IPS-18c (cell line): ENCODE results near the gene MGA.

Experiments
- H3K4me3 ChIP-seq: 2 replicates; pipeline ENCODE4 v1.7.0; 2013; ENCODE audit warnings: low read depth, mild to moderate bottlenecking, low read length, moderate library complexity; ENCODE audit not compliant: insufficient read depth
- H3K9me3 ChIP-seq: one replicate; pipeline ENCODE4 v1.6.1; 2013; ENCODE audit warnings: mild to moderate bottlenecking, low read length, moderate library complexity; ENCODE audit not compliant: control insufficient read depth, insufficient read depth

The MGA gene

GRCh38 chr15:41650806-41651205 lies 9.4 kb upstream of the MGA start:
- H3K4me3 ChIP-seq: no peak overlapping the region
- H3K9me3 ChIP-seq: no peaks in the 10 kb centered on the region

DNA sequence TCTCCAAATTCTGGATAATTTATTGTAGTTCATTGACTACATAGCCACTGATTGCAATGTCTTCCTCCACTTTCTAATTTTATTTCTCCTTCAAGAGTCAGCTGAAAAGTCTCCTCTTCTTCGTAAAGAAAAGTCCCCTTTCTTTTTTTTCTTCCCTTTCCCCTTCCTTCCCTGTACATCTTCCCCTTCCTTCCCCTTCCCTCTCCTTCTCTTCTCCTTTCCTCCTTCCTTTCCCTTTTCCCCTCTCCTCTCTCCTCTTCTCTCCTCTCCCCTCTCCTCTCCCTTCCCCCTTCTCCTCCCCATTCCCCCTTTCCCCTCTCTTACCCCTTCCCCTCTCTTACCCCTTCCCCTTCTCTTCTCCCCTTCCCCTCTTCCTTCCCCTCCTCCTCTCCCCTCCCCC lies 8.8 kb upstream of the MGA start:
- no peak overlapping the region for H3K4me3 ChIP-seq
- no peaks in the 10 kb centered on the region for H3K9me3 ChIP-seq

DNA sequence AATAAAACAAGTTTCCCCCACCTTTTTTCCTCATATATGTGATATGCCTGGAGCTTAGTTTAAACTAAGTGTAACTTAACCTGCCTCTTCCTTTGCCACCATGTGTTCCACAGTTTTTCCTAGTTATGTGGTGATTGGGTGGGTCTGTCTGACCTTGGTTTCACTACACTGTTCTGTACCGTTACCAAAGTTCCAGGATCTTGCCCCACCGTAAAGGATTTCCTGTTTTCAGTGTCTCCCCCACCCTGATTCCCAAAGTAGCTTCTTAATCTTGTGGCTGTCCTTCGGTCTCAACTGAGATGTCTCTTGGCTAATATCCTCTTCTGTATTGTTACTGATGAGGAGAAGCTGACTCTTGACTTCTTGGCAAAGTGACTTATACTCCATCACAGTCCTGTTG lies 6.4 kb upstream of the MGA start:
- Histone ChIP-seq H3K4me3 (no peak overlapping the region), H3K9me3 (no peaks in the 10 kb centered on the region)

- H3K4me3 ChIP-seq: no peak overlapping the region
- no peaks in the 10 kb centered on the region for H3K9me3 ChIP-seq
These were observed 4.5 kb upstream of the MGA start for GRCh38 chr15:41655716-41656115.

GRCh38 chr15:41656188-41656587 lies 4.0 kb upstream of the MGA start:
- Histone ChIP-seq H3K4me3 (no peak overlapping the region), H3K9me3 (no peaks in the 10 kb centered on the region)

DNA sequence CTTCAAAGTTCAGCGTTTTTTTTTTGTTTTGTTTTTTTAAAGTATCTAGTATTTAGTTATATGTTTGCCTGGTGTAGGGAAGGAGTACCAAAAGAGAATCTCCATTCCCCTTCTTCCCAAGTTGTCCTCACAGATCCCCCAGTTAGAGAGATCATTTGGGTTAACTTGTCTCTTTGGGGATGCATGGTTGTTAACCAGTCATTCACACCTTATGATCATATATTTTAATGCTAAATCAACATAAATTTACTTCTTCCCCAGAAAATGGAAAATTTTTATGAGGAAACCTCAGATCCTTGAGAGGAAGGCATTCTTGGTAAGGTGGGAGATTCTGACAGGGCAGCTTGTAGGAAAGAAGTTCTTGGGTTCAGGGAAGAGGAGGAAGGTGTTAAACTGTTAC lies 1.5 kb upstream of the MGA start:
- H3K4me3 ChIP-seq: no peak overlapping the region
- H3K9me3 ChIP-seq: no peaks in the 10 kb centered on the region

- 0 out of 2 replicates have a peak overlapping the region, but pooled peaks have one; percentile 82 for H3K4me3 ChIP-seq
- H3K9me3 ChIP-seq: no peaks in the 10 kb centered on the region
These were observed 1.0 kb upstream of the MGA start for GRCh38 chr15:41659190-41659589.

DNA sequence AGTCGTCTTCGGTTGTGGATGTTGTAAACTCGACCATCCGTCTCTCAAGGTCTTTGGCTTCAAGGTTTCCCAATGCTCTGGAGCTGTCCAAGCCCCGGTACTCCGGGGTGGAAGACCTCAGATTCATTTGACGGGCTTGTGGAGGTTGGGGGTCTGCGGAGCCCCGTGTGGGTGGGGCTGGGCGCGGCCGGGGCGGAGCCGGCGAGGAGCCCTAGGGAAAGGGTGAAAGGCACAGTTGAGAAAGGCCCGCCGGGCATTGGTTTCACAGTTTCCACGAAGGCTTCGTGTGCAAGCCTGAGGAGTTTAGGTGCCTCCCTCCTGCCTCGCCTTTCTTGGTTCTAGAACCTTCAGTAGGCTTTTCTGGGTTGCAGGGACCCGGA lies 360 bp upstream of the MGA start:
- no peaks in the 10 kb centered on the region for H3K9me3 ChIP-seq
- H3K4me3 ChIP-seq: peak overlapping the region; percentile 82

- Histone ChIP-seq H3K4me3 (peak overlapping the region; percentile 82), H3K9me3 (no peaks in the 10 kb centered on the region)
These were observed 893 bp downstream of the MGA start for GRCh38 chr15:41661078-41661517.

DNA sequence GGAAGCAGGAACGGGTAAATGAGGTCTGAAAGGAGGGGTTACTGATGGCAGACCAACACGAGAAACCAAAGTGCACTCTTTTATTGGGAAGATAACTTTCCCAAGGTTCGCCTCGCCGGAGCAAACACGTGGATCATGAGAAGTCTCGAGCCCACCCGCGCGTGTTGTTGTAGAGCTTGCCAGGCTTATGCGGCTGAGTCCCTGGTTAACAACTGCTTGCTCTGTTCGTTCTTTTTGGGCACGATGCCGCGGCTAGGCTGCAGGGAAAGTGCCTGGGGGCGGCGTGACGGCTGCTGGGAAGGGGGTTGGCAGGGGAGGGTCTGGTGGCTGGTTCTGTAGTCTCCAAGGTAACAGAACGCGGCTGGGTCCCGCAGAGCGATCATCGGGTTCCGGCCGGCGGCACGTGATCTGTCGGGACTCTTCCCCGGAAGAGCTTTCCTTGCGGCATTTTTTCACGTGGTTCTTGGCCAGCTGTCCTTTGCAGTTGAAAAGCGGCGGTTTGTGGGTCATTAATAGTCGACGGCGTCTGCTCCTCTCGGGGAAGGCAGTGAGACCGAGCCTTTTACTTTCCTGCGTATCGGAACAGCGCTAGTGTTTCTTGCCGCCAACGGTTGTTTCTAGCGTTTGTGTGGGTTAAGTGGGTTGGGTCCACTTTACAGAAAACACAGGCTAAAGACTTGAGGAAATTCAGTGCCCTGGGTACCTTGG lies 1.5 kb downstream of the MGA start:
- peak overlapping the region; percentile 82 for H3K4me3 ChIP-seq
- no peaks in the 10 kb centered on the region for H3K9me3 ChIP-seq

DNA sequence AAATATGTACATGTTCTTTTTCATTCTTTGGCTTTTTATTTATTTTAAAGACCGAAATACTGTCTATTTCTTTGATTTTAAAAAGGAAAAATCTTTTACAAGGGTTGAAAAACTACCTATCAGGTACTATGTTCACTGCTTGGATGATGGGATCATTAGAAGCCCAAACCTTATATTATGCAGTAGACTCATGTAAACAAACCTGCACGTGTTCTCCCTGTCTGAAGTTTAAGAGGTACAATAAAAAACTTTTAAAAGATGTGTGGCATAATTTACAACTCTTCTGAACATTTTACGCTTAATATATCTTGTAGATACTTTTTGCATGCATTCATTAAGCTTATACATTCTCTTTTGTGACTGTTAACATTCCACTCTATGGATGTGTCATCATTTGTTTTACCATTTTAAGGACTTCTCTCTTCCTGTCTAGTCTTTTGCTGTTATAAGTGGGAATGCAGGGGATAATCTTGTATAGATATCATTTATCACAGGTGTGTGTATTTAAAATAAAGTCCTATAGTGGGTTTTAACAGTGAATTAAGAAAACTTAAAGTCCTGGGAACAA lies 6.2 kb downstream of the MGA start:
- Histone ChIP-seq H3K4me3 (no peak overlapping the region), H3K9me3 (no peaks in the 10 kb centered on the region)

DNA sequence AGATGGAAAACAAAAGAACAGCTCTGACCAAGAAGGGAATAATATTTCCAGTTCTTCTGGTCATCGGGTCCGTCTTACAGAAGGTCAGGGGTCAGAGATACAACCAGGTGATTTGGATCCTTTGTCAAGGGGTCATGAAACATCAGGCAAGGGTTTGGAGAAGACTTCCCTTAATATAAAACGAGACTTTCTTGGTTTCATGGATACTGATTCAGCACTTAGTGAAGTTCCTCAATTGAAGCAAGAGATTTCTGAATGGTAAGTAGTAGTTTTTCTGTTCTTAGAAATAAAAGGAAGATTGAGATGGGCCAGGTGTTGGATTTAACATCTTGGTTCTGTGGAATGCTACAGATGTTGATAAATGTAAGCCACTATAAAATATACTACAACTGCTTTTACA lies 9.5 kb downstream of the MGA start:
- Histone ChIP-seq H3K9me3 (no peaks in the 10 kb centered on the region), H3K4me3 (no peak overlapping the region)

- Histone ChIP-seq H3K4me3 (no peak overlapping the region), H3K9me3 (no peaks in the 10 kb centered on the region)
These were observed 11.7 kb downstream of the MGA start for GRCh38 chr15:41671656-41672648.

- Histone ChIP-seq H3K9me3 (no peaks in the 10 kb centered on the region), H3K4me3 (no peak overlapping the region)
These were observed 15.1 kb downstream of the MGA start for GRCh38 chr15:41675337-41675736.

DNA sequence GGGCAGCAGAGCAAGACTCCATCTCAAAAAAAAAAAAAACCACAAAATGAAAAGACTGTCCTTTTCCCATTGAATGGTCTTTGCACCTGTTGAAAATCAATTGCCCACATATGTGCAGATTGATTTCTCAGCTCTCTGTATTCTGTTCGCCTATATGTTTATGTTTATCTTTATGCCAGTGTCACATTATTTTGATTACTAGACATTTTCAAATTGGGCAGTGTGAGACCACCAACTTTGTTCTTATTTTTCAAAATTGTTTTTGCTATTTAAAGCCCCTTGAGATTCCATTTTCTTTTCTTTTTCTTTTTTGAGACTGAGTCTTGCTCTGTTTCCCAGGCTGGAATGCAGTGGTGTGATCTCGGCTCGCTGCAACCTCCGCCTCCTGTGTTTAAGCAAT lies 18.5 kb downstream of the MGA start:
- Histone ChIP-seq H3K9me3 (no peaks in the 10 kb centered on the region), H3K4me3 (no peak overlapping the region)

- H3K4me3 ChIP-seq: no peak overlapping the region
These were observed 23.8 kb downstream of the MGA start for GRCh38 chr15:41683955-41684354.

DNA sequence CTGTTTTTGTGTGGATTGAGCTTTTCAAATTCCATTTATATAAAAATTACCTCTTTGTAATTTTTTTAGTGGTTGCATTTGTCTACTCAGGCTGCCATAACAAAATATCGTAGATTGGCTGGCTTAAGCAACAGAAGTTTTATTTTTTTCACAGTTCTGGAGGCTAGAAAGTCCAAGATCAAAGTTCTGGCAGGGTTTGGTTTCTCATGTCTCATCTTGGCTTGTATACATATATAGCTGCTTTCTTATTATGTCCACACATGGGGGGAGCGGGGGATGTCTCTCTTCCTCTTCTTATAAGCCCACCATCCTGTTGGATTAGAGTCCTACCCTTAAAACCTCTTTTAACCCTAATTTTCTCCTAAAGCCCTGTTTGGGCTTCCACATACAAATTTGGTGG lies 28.5 kb downstream of the MGA start:
- Histone ChIP-seq H3K4me3 (no peak overlapping the region), H3K9me3 (no peaks in the 10 kb centered on the region)

More at GRCh38 chr15:41683955-41684354, 23.8 kb downstream of the MGA start:
- no peaks in the 10 kb centered on the region for H3K9me3 ChIP-seq

DNA sequence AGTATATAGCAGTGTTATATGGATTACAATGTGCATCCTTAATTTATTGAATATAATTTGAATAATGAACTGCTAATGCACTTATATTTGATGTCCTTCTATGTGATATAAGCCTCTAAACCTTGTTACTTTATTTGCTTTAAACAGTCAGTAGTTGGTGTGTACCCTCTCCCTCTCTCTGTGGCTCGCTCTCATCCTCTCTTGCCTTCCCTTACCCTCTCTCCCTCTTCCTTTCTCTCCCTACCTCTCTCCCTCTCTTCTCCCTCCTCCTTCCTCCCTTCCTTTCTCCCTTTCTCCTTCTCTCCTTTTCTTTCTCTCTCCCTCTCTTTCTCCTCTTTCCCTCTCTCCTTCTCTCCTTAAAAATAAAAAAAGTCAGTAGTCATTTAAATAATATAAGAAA lies 28.9 kb downstream of the MGA start:
- Histone ChIP-seq H3K9me3 (no peaks in the 10 kb centered on the region), H3K4me3 (no peak overlapping the region)
